ENCODE measurements around the gene SMYD3. TPM values are rescaled to one million over a fixed set of nuclear protein-coding genes. Genes with fewer than 3 reads are reported as not detected.

SMYD3 gene
- total RNA-seq (10 to 100 TPM; 28.7 to 40.1 TPM), polyA plus RNA-seq (10 to 100 TPM; 10.5 to 36.3 TPM)
- long read RNA-seq, donor 1, transcript SMYD3-201 (7 exons, 1,863 nt): major isoform, 12 of 15 reads
- long read RNA-seq, donor 1, partial matches to known transcripts: 0 of 15 reads
- long read RNA-seq, donor 1, other reads (novel, unspliced or antisense): 0 of 15 reads
- long read RNA-seq, donor 2, partial matches to known transcripts: 0 of 3 reads
- long read RNA-seq, donor 2, other reads (novel, unspliced or antisense): 0 of 3 reads
- long read RNA-seq, donor 3, partial matches to known transcripts: 0 of 1 reads
- long read RNA-seq, donor 3, other reads (novel, unspliced or antisense): 0 of 1 reads
- long read RNA-seq, donor 4, transcript SMYD3-201 (7 exons, 1,863 nt): major isoform, 6 of 7 reads
- long read RNA-seq, donor 4, partial matches to known transcripts: 0 of 7 reads
- long read RNA-seq, donor 4, other reads (novel, unspliced or antisense): 0 of 7 reads
- long read RNA-seq, donor 5, transcript SMYD3-210 (5 exons, 983 nt): minor isoform, 5 of 11 reads
- long read RNA-seq, donor 5, transcript SMYD3-201 (7 exons, 1,863 nt): major isoform, 6 of 11 reads
- long read RNA-seq, donor 5, partial matches to known transcripts: 0 of 11 reads
- long read RNA-seq, donor 5, other reads (novel, unspliced or antisense): 0 of 11 reads

- H3K27ac ChIP-seq (ENCODE audit: low read depth in 1 of 2, low read length in 1 of 2): peak within 1 kb of the TSS; percentile 36 to 61
- DNase-seq: peak; percentile 88 to 93 (median 91)
- no peaks in the 10 kb centered on the region for H3K27me3 ChIP-seq (ENCODE audit: control insufficient read depth in 3 of 3, insufficient read depth in 3 of 3, low read length in 2 of 3)
- 0% methylated on average over 68 to 79 of the region's 79 CpGs for WGBS, 2 donors
- peak; percentile 95 for ATAC-seq (ENCODE audit: insufficient read depth, low FRiP score)
- H3K9me3 ChIP-seq (ENCODE audit: control insufficient read depth in 4 of 4, insufficient read depth in 3 of 4, low read length in 3 of 4): no peaks in the 10 kb centered on the region
- no peaks in the 10 kb centered on the region for H3K36me3 ChIP-seq (ENCODE audit: control insufficient read depth in 4 of 4, insufficient read depth in 4 of 4, low read length in 4 of 4)
- TF ChIP-seq CTCF (IDR thresholded peaks at IDR 0.05; ENCODE audit: control extremely low read depth, extremely low read depth): no peak
- peaks cover 3 to 11% (median 4%) of the 10 kb centered on the region in 5 donors for H3K4me1 ChIP-seq (ENCODE audit: control insufficient read depth in 5 of 5, insufficient read depth in 5 of 5, low read length in 5 of 5)
- H3K9ac ChIP-seq (ENCODE audit: insufficient read depth in 1 of 2, low read length in 2 of 2): peak within 1 kb of the TSS in 1 of 2 donors; percentile 75
- peak within 1 kb of the TSS; percentile 99 for H3K4me3 ChIP-seq
These were observed at the start of gene SMYD3 for GRCh38 chr1:246506674-246507481. TSS of gene SMYD3 (minus strand) at chr1:246507279.

GRCh38 chr1:246554201-246554600 lies 47.1 kb upstream of the SMYD3 start:
- Histone ChIP-seq H3K4me1 (ENCODE audit: control insufficient read depth in 5 of 5, insufficient read depth in 5 of 5, low read length in 5 of 5) (no peaks in the 10 kb centered on the region), H3K36me3 (ENCODE audit: control insufficient read depth in 4 of 4, insufficient read depth in 4 of 4, low read length in 4 of 4) (peaks cover 10 to 24% (median 20%) of the 10 kb centered on the region in 4 donors), H3K4me3 (no peak overlapping the region), H3K9me3 (ENCODE audit: control insufficient read depth in 4 of 4, insufficient read depth in 3 of 4, low read length in 3 of 4) (no peaks in the 10 kb centered on the region), H3K9ac (ENCODE audit: insufficient read depth in 1 of 2, low read length in 2 of 2) (no peak overlapping the region), H3K27me3 (ENCODE audit: control insufficient read depth in 3 of 3, insufficient read depth in 3 of 3, low read length in 2 of 3) (no peaks in the 10 kb centered on the region), H3K27ac (ENCODE audit: low read depth in 1 of 2, low read length in 1 of 2) (no peak overlapping the region)
- no peak for ATAC-seq (ENCODE audit: insufficient read depth, low FRiP score)
- no peak for DNase-seq
- no peak for TF ChIP-seq CTCF (IDR thresholded peaks at IDR 0.05; ENCODE audit: control extremely low read depth, extremely low read depth)
- WGBS, 2 donors: 95 to 96% methylated on average over 16 of the region's 16 CpGs

GRCh38 chr1:246552110-246552509 lies 45.0 kb upstream of the SMYD3 start:
- no peaks in the 10 kb centered on the region for H3K9me3 ChIP-seq (ENCODE audit: control insufficient read depth in 4 of 4, insufficient read depth in 3 of 4, low read length in 3 of 4)
- TF ChIP-seq CTCF (IDR thresholded peaks at IDR 0.05; ENCODE audit: control extremely low read depth, extremely low read depth): no peak
- ATAC-seq (ENCODE audit: insufficient read depth, low FRiP score): no peak

More at GRCh38 chr1:246552110-246552509, 45.0 kb upstream of the SMYD3 start:
- H3K4me1 ChIP-seq (ENCODE audit: control insufficient read depth in 5 of 5, insufficient read depth in 5 of 5, low read length in 5 of 5): no peaks in the 10 kb centered on the region
- H3K27ac ChIP-seq (ENCODE audit: low read depth in 1 of 2, low read length in 1 of 2): no peak overlapping the region
- no peak overlapping the region for H3K4me3 ChIP-seq
- no peaks in the 10 kb centered on the region for H3K27me3 ChIP-seq (ENCODE audit: control insufficient read depth in 3 of 3, insufficient read depth in 3 of 3, low read length in 2 of 3)
- no peak for DNase-seq
- WGBS, 2 donors: 95 to 96% methylated on average over 6 of the region's 6 CpGs
- H3K36me3 ChIP-seq (ENCODE audit: control insufficient read depth in 4 of 4, insufficient read depth in 4 of 4, low read length in 4 of 4): peaks cover 14 to 23% (median 18%) of the 10 kb centered on the region in 4 donors
- H3K9ac ChIP-seq (ENCODE audit: insufficient read depth in 1 of 2, low read length in 2 of 2): no peak overlapping the region
